RWPE2 (cell line): Measurements from ENCODE around the gene SNRPF.
A peak's percentile ranks its signal among the peaks of the same experiment; 100 is the strongest.
"Not testable (repeated sequence)": the region's sequence is repeated elsewhere in the genome, so short reads cannot be mapped to it uniquely, and the experiment has no call there.

Source experiments
- ATAC-seq: fragments of 200-7000 bp; cut with Tn5 transposase; 3 replicates; pipeline ENCODE4 v1.9.1; 2021; ENCODE audit warnings: low read depth
- DNase-seq: peaks from one replicate; pipeline ENCODE4 v3.0.0-alpha.2; 2020; ENCODE audit warnings: low spot score
- H3K27ac ChIP-seq: fragments of 450-650 bp; 2 replicates; pipeline ENCODE4 v1.5.1; 2017; ENCODE audit warnings: mild to moderate bottlenecking; ENCODE audit not compliant: poor library complexity, severe bottlenecking
- H3K27me3 ChIP-seq: fragments of 250-450 bp; sonication (Bioruptor Pico); 2 replicates; pipeline ENCODE4 v1.5.1; 2021; ENCODE audit warnings: mild to moderate bottlenecking, moderate library complexity; ENCODE audit not compliant: insufficient read depth, poor library complexity, severe bottlenecking
- H3K36me3 ChIP-seq: fragments of 250-450 bp; sonication (Bioruptor Pico); 2 replicates; pipeline ENCODE4 v1.5.1; 2020; ENCODE audit warnings: low read depth, mild to moderate bottlenecking, moderate library complexity
- H3K4me1 ChIP-seq: fragments of 250-450 bp; sonication (Bioruptor Pico); 2 replicates; pipeline ENCODE4 v1.5.1; 2021; ENCODE audit warnings: mild to moderate bottlenecking, moderate library complexity; ENCODE audit not compliant: insufficient read depth, poor library complexity, severe bottlenecking
- H3K4me3 ChIP-seq: fragments of 250-450 bp; sonication (Bioruptor Pico); 2 replicates; pipeline ENCODE4 v1.5.1; 2021; ENCODE audit warnings: mild to moderate bottlenecking, moderate library complexity; ENCODE audit not compliant: severe bottlenecking
- H3K9me3 ChIP-seq: fragments of 250-450 bp; sonication (Bioruptor Pico); 2 replicates; pipeline ENCODE4 v1.5.1; 2021; ENCODE audit warnings: mild to moderate bottlenecking, moderate library complexity; ENCODE audit not compliant: severe bottlenecking
- TF ChIP-seq, protein P1 (sequence below): fragments of 450-650 bp; IDR thresholded peaks from one replicate; pipeline ENCODE4 v1.5.1; 2017; ENCODE audit warnings: mild to moderate bottlenecking, moderate library complexity; ENCODE audit not compliant: poor library complexity, severe bottlenecking

The SNRPF gene

GRCh38 chr12:95836630-95837239 is 22.0 kb upstream of the SNRPF start:
- Histone ChIP-seq H3K9me3 (no peaks in the 10 kb centered on the region), H3K36me3 (no peaks in the 10 kb centered on the region), H3K27ac (no peak overlapping the region), H3K4me1 (peaks cover 20% of the 10 kb centered on the region), H3K27me3 (peaks cover 12% of the 10 kb centered on the region), H3K4me3 (no peak overlapping the region)
- peak; percentile 37 for ATAC-seq
- TF ChIP-seq, protein P1, sequence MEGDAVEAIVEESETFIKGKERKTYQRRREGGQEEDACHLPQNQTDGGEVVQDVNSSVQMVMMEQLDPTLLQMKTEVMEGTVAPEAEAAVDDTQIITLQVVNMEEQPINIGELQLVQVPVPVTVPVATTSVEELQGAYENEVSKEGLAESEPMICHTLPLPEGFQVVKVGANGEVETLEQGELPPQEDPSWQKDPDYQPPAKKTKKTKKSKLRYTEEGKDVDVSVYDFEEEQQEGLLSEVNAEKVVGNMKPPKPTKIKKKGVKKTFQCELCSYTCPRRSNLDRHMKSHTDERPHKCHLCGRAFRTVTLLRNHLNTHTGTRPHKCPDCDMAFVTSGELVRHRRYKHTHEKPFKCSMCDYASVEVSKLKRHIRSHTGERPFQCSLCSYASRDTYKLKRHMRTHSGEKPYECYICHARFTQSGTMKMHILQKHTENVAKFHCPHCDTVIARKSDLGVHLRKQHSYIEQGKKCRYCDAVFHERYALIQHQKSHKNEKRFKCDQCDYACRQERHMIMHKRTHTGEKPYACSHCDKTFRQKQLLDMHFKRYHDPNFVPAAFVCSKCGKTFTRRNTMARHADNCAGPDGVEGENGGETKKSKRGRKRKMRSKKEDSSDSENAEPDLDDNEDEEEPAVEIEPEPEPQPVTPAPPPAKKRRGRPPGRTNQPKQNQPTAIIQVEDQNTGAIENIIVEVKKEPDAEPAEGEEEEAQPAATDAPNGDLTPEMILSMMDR: no peak
- no peak for DNase-seq

GRCh38 chr12:95837240-95838038 is 21.3 kb upstream of the SNRPF start:
- no peak overlapping the region for H3K27ac ChIP-seq
- TF ChIP-seq, protein P1: no peak
- ATAC-seq (no peak), DNase-seq (no peak)
- H3K4me3 ChIP-seq: no peak overlapping the region
- H3K36me3 ChIP-seq: no peaks in the 10 kb centered on the region
- H3K27me3 ChIP-seq: peaks cover 8% of the 10 kb centered on the region
- H3K9me3 ChIP-seq: no peaks in the 10 kb centered on the region
- peaks cover 20% of the 10 kb centered on the region for H3K4me1 ChIP-seq

DNA sequence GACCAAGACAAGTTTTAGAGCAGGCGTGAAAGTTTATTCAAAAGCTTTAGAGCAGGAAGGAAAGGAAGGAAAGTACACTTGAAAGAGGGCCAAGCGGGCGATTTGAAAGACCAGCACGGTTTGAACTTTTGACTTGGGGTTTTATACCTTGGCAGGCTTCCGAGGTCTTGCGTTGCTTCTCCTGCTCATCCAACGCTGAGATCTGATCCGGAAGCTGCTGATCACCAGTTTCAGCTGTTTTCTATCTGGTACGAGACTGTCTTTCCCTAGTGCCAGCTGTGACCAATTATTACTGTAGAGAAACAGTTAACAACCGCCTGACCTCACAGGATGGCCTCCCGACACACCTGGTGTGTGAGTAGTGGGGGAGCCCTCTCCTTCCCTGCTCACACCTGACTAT is 20.6 kb upstream of the SNRPF start:
- ATAC-seq: peak; percentile 61
- no peaks in the 10 kb centered on the region for H3K36me3 ChIP-seq
- TF ChIP-seq, protein P1: no peak
- H3K27ac ChIP-seq: no peak overlapping the region
- H3K4me1 ChIP-seq: peaks cover 20% of the 10 kb centered on the region
- H3K4me3 ChIP-seq: no peak overlapping the region
- no peak for DNase-seq
- H3K27me3 ChIP-seq: peaks cover 5% of the 10 kb centered on the region
- no peaks in the 10 kb centered on the region for H3K9me3 ChIP-seq

- not testable (repeated sequence) for H3K4me1 ChIP-seq, H3K27ac ChIP-seq, H3K9me3 ChIP-seq, DNase-seq, H3K36me3 ChIP-seq, H3K27me3 ChIP-seq
- ATAC-seq: peak; percentile 25; the same call in 1 of the 3 replicates
- peak overlapping the region; percentile 2 for H3K4me3 ChIP-seq
These were observed 16.3 kb upstream of the SNRPF start for GRCh38 chr12:95842426-95842825.

DNA sequence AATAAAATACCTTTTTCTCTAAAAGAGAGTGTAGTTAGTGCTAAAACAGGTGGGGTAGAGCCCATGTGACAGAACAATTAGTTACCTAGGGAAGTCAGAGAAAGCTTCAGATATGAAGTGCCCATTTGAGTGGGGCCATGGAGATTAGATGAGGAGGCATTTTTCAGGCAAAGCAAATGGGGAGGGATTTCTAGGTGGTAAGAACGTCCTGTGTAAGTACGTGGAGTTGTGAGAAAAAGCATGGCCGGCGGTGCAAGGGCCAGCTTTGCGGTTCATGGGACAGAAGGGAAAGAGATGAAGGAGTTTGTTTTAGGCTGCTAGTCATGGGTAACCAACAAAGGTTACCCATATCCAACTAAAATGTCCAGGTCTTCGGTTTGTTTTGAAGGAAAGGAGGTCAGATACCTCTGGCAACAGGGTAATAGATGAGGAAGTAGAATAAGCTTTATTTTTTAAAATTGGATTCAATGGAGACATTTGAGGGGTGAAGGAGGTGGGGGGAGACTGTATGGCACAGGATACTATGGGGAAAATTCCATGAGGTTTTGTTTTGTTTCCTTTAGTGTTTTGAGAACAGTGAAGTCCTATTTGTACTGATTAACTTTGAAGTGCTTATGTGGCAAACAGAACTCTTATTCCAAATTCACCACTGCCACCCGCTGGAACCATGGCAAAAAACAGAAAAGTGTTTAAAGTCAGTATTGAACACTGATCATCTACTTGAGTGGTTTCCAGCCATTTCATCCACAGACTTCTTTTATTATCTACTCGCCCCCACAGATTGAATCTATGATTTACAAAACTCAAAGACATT is 10.0 kb upstream of the SNRPF start:
- no peaks in the 10 kb centered on the region for H3K4me1 ChIP-seq
- no peaks in the 10 kb centered on the region for H3K9me3 ChIP-seq
- DNase-seq (no peak), ATAC-seq (peak; percentile 54; the same call in 1 of the 3 replicates)
- no peak overlapping the region for H3K4me3 ChIP-seq
- peaks cover 2% of the 10 kb centered on the region for H3K27me3 ChIP-seq
- TF ChIP-seq, protein P1: peak; percentile 66
- H3K27ac ChIP-seq: no peak overlapping the region
- H3K36me3 ChIP-seq: no peaks in the 10 kb centered on the region
